Kidney (tissue), 14 donors: ENCODE data around the gene MOXD1. TPM values are rescaled to one million over a fixed set of nuclear protein-coding genes. Genes with fewer than 3 reads are reported as not detected.

Experiments used
- DNase-seq, 5 donors: peaks; one replicate each; pipeline ENCODE4 v3.0.0-alpha.2; 2013 to 2020
- FAIRE-seq: peaks from 2 replicates; lab custom pipeline; 2012; peaks lifted over from hg19 to GRCh38; lab: Jason Lieb, UNC
- H3K27ac ChIP-seq, 2 donors: one replicate each; pipeline ENCODE4 v1.7.0; 2013; ENCODE audit warnings: low read depth in 2 of 2, low read length in 2 of 2, inconsistent platforms in 1 of 2
- H3K27me3 ChIP-seq: one replicate; pipeline ENCODE4 v1.7.1; 2013; ENCODE audit warnings: low read length, inconsistent platforms; ENCODE audit not compliant: control insufficient read depth, insufficient read depth
- H3K36me3 ChIP-seq, 3 donors: one replicate each; pipeline versions ENCODE4 v1.7.0 to v1.7.1; 2013; ENCODE audit warnings: low read length in 3 of 3, control low read depth in 1 of 3, inconsistent platforms in 1 of 3; ENCODE audit not compliant: insufficient read depth in 3 of 3, control insufficient read depth in 2 of 3
- H3K4me1 ChIP-seq, 3 donors: one replicate each; pipeline versions ENCODE4 v1.7.0 to v1.7.1; 2013; ENCODE audit warnings: low read length in 3 of 3, inconsistent platforms in 1 of 3, low read depth in 1 of 3; ENCODE audit not compliant: control insufficient read depth in 2 of 3, insufficient read depth in 2 of 3
- H3K4me3 ChIP-seq, 3 donors: one replicate each; pipeline versions ENCODE4 v1.7.0 to v1.8.1; 2013; ENCODE audit warnings: low read length in 3 of 3, control low read depth in 1 of 3, inconsistent platforms in 1 of 3
- H3K9ac ChIP-seq, 3 donors: one replicate each; pipeline versions ENCODE4 v1.7.0 to v1.7.1; 2013; ENCODE audit warnings: low read length in 3 of 3, control low read depth in 1 of 3, inconsistent platforms in 1 of 3
- H3K9me3 ChIP-seq, 3 donors: one replicate each; pipeline versions ENCODE4 v1.7.0 to v1.7.1; 2013; ENCODE audit warnings: low read length in 3 of 3, control low read depth in 1 of 3, inconsistent platforms in 1 of 3; ENCODE audit not compliant: control insufficient read depth in 2 of 3, insufficient read depth in 1 of 3
- intact Hi-C: fragments of 100-400 bp; cut with DNase I; formaldehyde crosslinking; loops from one replicate; pipeline ENCODE4 v1.11.1; 2022
- polyA plus RNA-seq: library from polyadenylated mRNA; stranded (reverse); fragments of 350-450 nt; fragmentation: Illumina TruSeq; extraction: RNeasy Lipid Tissue Mini Kit (QIAGEN cat#74804); gene quantifications from one replicate; pipeline ENCODE4 v1.2.3, GENCODE V29; 2014; ENCODE audit warnings: low read depth, low replicate concordance; ENCODE audit not compliant: insufficient read depth
- total RNA-seq: library from RNA; stranded (reverse); fragmentation: NEBNext Ultra II Directional; extraction: Animal tissue kit (Norgen Biotek cat#: 25700); gene quantifications from one replicate; pipeline ENCODE4 v1.2.1, GENCODE V29; 2021
- TF ChIP-seq, protein P1 (sequence below): IDR thresholded peaks from 3 replicates; pipeline ENCODE4 v1.5.1; 2012; ENCODE audit warnings: mild to moderate bottlenecking, moderate library complexity, borderline replicate concordance; ENCODE audit not compliant: insufficient read depth; ENCODE audit errors: extremely low read depth
- donor health status: control.
- donor health status: control.
- donor health status: control.
- donor health status: control.
- donor health status: control.
- donor health status: DM: yes; HTN: yes; CAD: no.
- donor health status: Normal renal cell carcinoma (clear cell type).

MOXD1 gene
- total and polyA plus RNA-seq, 2 donors from 2014 or later = 11.6 to 35.9 TPM

DNA sequence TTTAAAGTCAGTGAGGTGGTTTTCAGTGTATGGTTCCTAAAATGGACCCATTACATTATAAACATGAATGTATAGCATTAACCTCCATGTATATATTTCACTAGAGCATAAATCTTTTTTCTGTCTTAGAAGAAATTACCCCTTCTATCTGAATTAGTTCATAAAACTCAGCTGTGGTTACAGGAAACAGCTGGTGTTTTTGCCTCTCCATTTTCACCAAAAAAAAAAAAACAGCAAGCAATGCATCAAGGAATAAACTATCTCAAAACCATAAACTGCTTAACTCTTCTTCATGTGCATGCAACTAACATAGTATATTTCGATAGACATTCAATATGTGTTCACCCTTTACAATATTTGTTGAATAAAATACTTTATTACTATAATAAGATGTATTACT lies 40.2 kb downstream of the MOXD1 start:
- Histone ChIP-seq H3K36me3 (no peaks in the 10 kb centered on the region), H3K4me1 (peaks cover 0 to 6% (median 0%) of the 10 kb centered on the region in 3 donors), H3K4me3 (no peak overlapping the region), H3K27ac (no peak overlapping the region), H3K27me3 (no peaks in the 10 kb centered on the region), H3K9ac (no peak overlapping the region), H3K9me3 (no peaks in the 10 kb centered on the region)
- no peak for FAIRE-seq
- DNase-seq = peak in 2 of 5 donors; percentile 19 to 68
- TF ChIP-seq, protein P1, sequence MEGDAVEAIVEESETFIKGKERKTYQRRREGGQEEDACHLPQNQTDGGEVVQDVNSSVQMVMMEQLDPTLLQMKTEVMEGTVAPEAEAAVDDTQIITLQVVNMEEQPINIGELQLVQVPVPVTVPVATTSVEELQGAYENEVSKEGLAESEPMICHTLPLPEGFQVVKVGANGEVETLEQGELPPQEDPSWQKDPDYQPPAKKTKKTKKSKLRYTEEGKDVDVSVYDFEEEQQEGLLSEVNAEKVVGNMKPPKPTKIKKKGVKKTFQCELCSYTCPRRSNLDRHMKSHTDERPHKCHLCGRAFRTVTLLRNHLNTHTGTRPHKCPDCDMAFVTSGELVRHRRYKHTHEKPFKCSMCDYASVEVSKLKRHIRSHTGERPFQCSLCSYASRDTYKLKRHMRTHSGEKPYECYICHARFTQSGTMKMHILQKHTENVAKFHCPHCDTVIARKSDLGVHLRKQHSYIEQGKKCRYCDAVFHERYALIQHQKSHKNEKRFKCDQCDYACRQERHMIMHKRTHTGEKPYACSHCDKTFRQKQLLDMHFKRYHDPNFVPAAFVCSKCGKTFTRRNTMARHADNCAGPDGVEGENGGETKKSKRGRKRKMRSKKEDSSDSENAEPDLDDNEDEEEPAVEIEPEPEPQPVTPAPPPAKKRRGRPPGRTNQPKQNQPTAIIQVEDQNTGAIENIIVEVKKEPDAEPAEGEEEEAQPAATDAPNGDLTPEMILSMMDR = no peak
- intact Hi-C loops = no loop called here

DNA sequence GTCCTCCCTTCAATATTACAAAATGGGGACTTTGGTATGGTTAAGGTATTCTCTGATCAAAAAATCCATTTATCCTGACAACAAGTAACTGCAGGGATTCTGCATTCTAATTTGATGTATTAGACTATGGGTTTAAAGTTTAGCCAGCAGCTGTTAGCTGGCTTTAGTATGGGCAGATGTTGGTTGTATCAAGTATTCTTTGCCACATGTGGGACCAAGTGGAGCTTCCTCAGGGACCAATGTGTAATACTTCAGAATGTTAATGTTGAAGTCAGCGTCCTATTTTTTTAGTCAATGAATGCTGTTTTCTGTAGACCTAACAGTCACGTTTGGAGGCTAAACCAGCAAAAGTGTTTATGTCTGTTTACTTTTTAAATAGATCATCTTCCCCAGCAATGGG lies 41.4 kb downstream of the MOXD1 start:
- FAIRE-seq = no peak
- H3K9me3 ChIP-seq = peaks cover 0 to 1% (median 0%) of the 10 kb centered on the region in 3 donors
- intact Hi-C loops = no loop called here

DNA sequence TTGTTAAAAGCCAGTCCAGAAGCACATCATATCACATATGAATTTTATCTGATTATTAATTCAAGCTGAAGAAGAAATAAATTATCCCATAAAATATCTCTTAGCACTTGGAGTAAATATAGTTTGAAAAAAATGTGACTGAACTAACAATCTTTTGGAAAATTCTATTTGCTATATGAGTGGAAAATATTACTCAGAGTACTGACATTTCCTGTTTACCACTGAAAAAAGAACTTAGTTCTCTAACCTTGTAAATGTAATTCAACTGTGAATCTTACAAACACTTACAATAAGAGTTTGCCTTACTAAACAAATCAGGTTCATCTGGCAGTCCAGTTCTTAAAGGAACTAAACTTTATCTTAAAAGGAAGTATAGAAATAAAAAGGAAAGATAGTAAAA lies 44.2 kb downstream of the MOXD1 start:
- TF ChIP-seq, protein P1 = no peak
- H3K9ac ChIP-seq = no peak overlapping the region
- DNase-seq = peak in 2 of 5 donors; percentile 22 to 80
- H3K36me3 ChIP-seq = peaks cover 0 to 5% (median 0%) of the 10 kb centered on the region in 3 donors
- H3K27me3 ChIP-seq = no peaks in the 10 kb centered on the region
- H3K27ac ChIP-seq = no peak overlapping the region
- H3K4me3 ChIP-seq = no peak overlapping the region
- H3K9me3 ChIP-seq = peaks cover 0 to 4% (median 0%) of the 10 kb centered on the region in 3 donors
- intact Hi-C loops = no loop called here
- H3K4me1 ChIP-seq = peaks cover 0 to 2% (median 0%) of the 10 kb centered on the region in 3 donors
- FAIRE-seq = no peak

More for the DNA sequence above, 41.4 kb downstream of the MOXD1 start:
- H3K4me3 ChIP-seq = no peak overlapping the region
- H3K4me1 ChIP-seq = peaks cover 0 to 2% (median 0%) of the 10 kb centered on the region in 3 donors
- DNase-seq = no peak
- H3K36me3 ChIP-seq = peaks cover 0 to 5% (median 0%) of the 10 kb centered on the region in 3 donors
- H3K9ac ChIP-seq = no peak overlapping the region
- H3K27me3 ChIP-seq = no peaks in the 10 kb centered on the region
- TF ChIP-seq, protein P1 = no peak
- H3K27ac ChIP-seq = no peak overlapping the region
